GM21619 (cell line): ENCODE measurements around the gene CDK12.

Experiments
- ATAC-seq: cut with Tn5 transposase; IDR thresholded peaks from one replicate; pipeline ENCODE4 v1.9.1; 2021; ENCODE audit not compliant: unreplicated experiment

Gene CDK12

DNA sequence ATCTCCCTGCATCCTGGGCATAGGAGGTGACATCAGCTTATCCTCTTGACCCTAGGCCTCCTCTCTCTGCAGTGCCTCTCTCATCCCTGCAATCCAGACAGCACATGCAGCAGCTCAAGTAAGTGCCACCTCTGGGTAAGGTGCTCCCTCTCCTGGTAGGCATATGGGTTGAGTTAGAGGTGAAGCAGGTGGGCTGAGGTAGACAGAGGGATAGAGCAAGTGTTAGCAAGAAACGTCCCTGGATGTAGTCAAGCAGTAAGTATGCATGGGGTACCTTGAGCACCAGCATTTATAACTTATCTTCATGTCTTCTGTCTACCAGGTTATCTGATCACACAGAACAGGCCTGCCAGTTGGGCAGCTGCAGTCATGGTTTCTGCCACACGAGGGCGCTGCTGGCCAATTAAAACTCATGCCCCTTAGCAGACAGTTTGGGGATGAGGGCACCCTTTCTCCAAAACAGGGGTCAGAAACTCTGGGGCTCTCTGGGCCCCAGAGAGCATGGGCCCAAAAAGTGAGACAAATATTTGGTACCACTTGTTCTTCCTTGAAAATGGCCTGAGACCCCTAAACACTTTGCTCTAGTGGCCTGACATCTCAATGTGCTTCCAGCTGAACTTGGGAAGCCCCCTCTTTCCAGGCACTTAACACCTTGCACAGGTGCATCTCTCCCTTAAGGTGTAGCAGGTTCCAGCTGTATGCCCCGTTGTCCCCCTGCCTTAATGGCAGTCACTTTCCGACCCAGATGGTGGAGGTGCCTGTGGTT is 86.6 kb downstream of the CDK12 start:
- no peak for ATAC-seq

DNA sequence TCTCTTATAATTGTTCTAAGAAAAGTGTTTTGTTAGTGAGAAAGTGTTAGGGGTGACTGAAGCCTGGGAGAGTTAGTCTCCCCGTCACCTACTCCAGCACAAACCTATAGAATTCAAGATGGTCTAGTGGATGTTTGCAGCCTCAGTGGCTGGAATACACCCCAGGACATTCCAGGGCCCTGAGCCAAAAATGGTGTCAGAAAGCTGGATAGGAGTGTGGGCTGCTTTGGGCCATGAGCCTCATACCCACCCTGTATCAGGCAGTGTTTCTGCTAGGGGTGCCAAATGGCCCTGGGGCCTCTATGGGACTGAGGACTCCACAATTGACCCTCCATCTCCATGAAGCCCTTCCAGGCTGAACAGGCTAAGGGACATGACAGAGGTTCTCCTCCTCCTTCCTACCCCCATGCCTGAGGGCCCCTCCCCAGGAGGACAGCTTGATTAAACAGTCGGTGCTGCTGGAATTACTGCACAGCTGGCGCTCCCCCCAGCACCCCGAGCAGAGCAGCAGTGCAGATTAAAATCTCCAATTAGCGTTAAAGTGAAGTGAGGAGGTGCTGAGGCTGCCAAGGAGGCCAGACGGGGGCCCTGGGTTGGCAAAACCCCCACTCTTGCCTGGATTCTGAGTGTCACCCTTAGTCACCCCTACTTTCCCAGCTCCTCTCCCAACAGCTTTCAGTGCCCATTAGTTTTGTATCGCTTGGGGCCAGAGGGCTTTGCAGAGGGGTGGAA is 87.4 kb downstream of the CDK12 start:
- ATAC-seq = no peak

DNA sequence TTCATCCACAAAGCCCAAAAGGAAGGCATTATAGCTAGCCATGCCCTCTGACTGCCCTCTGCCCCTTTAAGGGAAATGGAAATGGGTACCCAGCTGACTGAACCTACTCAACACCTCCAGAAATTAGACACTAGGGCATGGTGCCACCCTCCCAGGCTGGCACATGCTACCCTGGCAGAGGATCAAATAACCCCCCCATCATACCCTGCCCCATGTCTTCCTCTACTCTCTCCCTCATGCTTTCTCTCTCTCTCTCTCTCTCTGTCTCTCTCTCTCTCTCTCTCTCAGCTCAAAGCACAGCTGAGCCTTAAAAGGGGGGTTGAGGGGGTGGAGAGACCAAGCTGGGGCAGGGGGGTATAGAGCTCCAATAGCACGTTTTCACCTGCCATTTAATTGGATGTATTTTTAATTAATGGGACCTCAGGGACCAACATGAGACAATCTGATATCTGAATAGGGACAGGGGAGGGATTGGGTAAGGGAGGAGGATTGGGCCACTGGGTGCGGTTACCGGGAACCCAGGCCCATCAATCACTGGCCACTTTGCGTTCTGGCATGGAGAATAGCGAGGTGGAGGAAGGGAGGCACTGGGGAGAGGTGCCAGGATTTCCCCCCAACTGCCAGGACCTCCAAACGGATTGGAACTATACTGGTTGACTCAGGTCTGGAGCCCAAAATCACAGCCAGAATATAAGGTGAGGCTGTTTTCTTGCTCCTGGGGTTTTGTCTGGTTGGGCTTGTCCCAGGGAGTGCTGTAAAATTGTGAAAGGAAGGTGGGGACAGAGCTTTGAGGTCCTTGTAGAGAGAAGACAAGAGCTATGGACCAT is 88.7 kb downstream of the CDK12 start:
- no peak for ATAC-seq

- ATAC-seq = no peak
These were observed 90.6 kb downstream of the CDK12 start for GRCh38 chr17:39551879-39552278.

DNA sequence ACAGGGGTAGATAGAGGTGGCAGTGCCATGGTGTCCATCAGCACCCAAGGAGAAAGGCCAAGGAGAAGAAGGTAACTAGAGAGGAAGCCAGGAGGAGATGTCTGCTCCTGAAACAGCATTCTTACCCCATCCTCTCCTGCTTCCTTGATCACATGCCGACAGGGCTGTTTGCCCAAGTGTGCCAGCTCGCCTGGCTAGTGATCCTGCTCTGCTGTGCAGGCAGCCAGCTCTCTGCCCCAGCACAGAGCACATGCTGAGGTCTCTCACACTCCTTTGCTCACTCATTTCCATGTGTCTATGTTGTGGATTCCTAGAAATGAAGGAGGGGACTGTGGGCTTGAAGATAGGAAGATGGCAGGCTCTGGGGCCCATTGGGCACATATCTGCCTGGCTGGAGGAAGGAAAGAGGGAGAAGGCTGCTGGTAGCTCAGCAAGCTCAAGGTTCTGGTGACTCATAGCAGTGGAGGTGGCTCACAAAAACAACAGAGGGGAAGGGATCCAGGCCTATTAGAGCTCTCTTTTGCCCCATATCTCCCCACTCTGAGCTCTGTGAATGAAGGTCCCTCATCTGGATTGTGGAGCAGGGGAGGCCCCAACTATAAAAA is 92.2 kb downstream of the CDK12 start:
- ATAC-seq = no peak

DNA sequence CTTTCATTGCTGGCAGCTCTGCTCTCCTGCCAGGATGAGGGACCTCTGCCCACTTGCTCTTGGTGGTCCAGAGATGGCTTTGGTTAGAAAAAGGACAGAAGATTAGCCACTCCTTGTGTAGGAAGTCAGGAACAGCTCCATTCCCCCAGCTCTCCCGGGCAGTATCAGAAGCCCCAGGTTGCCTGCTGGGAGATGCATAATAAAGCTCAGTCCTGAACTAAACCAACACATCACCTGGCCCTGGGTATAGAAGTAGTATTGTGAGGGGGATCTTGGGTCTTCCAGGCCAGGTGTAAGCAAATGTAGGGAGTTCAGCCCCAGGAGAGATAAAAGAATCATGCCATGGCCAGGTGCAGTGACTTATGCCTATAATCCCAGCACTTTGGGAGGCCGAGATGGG is 94.1 kb downstream of the CDK12 start:
- ATAC-seq = no peak

- no peak for ATAC-seq
These were observed 95.1 kb downstream of the CDK12 start for GRCh38 chr17:39556423-39556822.

- no peak for ATAC-seq
These were observed 101.1 kb downstream of the CDK12 start for GRCh38 chr17:39562395-39562794.

- no peak for ATAC-seq
These were observed 101.7 kb downstream of the CDK12 start for GRCh38 chr17:39562976-39563375.

- ATAC-seq = no peak
These were observed 102.2 kb downstream of the CDK12 start for GRCh38 chr17:39563476-39563875.

- no peak for ATAC-seq
These were observed 103.0 kb downstream of the CDK12 start for GRCh38 chr17:39564211-39564848.

DNA sequence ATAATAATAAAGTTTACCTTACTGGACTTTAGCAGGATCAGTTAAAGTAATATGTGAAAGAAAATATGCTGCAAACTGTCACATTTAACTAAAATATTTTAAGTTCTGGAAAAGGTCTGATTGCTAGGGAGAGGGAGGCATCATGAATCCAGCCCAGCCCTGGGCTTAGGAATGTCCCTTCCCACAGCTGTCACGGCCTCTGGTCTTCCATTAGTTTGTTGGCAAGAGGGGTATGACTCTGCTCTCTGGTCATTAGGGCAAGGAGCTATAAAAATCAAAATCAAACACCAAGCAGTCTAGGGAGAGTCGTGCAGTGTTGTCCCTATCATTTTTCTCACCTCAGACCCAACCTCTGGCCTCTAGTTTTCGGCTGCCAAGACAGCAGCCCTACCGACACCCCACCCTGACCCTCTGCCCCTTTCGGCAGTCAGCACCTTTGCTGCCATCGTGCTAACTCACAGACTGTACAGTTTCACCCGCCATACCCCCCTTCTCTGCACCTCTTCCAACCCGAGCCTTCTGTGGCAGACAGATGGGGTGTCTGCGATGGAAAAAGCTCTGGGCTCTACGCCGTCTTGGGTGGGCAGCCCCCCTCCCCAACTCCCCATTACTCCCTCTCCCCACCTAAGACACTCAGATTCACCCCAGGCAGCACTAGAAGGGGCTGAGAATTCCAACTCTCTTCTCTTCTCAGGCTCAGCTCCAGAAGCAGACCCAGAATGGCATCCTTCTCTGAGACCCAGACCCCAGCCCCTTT is 105.0 kb downstream of the CDK12 start:
- ATAC-seq = no peak

GRCh38 chr17:39568702-39569101 is 107.4 kb downstream of the CDK12 start:
- ATAC-seq = no peak

GRCh38 chr17:39569126-39569525 is 107.8 kb downstream of the CDK12 start:
- no peak for ATAC-seq

- ATAC-seq = no peak
These were observed 110.8 kb downstream of the CDK12 start for GRCh38 chr17:39572121-39572520.

GRCh38 chr17:39573447-39574298 is 112.4 kb downstream of the CDK12 start:
- ATAC-seq = no peak

- no peak for ATAC-seq
These were observed 114.9 kb downstream of the CDK12 start for GRCh38 chr17:39576187-39576586.

GRCh38 chr17:39578272-39578671 is 117.0 kb downstream of the CDK12 start:
- no peak for ATAC-seq
